GM12878 (cell line): ENCODE data around the gene CCDC177. TPM values are rescaled to one million over a fixed set of nuclear protein-coding genes. Genes with fewer than 3 reads are reported as not detected.

Source experiments
- ATAC-seq: fragments of 200-7000 bp; cut with Tn5 transposase; 3 replicates; pipeline ENCODE4 v1.9.1; 2020; ENCODE audit warnings: mild to moderate bottlenecking, moderate library complexity
- BruUV-seq: library from RNA; stranded (reverse); fragments of 400-500 nt; replicated peaks from 2 replicates; lab custom pipeline; 2021; lab: Mats Ljungman, UMichigan
- CTCF ChIA-PET: fragments of 300-600 bp; sonication (Branson Sonifier 250); formaldehyde crosslinking; extraction: SDS; loops from one replicate; lab custom pipeline; 2021; ENCODE audit warnings: inconsistent platforms; lab: Yijun Ruan, JAX
- POLR2A ChIA-PET: fragments of 350-600 bp; formaldehyde crosslinking; extraction: SDS; loops from one replicate; lab custom pipeline; 2021; ENCODE audit warnings: inconsistent platforms; lab: Charles Lee
- RAD21 ChIA-PET: fragments of 300-600 bp; sonication (Branson Sonifier 250); formaldehyde crosslinking; loops from one replicate; lab custom pipeline; 2023; ENCODE audit warnings: antibody characterized with exemption; ENCODE audit not compliant: unreplicated experiment; lab: Charles Lee
- SMC1A ChIA-PET: fragments of 300-600 bp; sonication (Branson Sonifier 250); formaldehyde crosslinking; loops from one replicate; lab custom pipeline; 2023; ENCODE audit not compliant: unreplicated experiment, uncharacterized antibody; lab: Charles Lee
- DNase-seq: peaks from one replicate; pipeline ENCODE4 v3.0.0-alpha.2; 2011; ENCODE audit warnings: low read depth, low spot score
- FAIRE-seq: peaks from 3 replicates; lab custom pipeline; 2011; peaks lifted over from hg19 to GRCh38; lab: Jason Lieb, UNC
- H2AFZ ChIP-seq: 2 replicates; pipeline ENCODE4 v1.6.0; 2011; ENCODE audit warnings: low read depth, low read length, control low read depth; ENCODE audit not compliant: control insufficient read depth
- H3K27ac ChIP-seq: 2 replicates; pipeline ENCODE4 v1.5.1; 2011; ENCODE audit warnings: control low read depth; ENCODE audit not compliant: control insufficient read depth, insufficient read depth
- H3K27me3 ChIP-seq, 2 experiments: replicated peaks in 1 of 2; 2 replicates each; pipeline versions ENCODE4 v1.6.0 to v1.6.1; 2011; ENCODE audit warnings: low read length in 1 of 2; ENCODE audit not compliant: control insufficient read depth in 2 of 2, insufficient read depth in 2 of 2
- H3K36me3 ChIP-seq, 2 experiments: 2 replicates each; pipeline ENCODE4 v1.5.1; 2011; ENCODE audit warnings: low read length in 1 of 2; ENCODE audit not compliant: control insufficient read depth in 2 of 2, insufficient read depth in 2 of 2
- H3K4me1 ChIP-seq: 2 replicates; pipeline ENCODE4 v1.6.1; 2011; ENCODE audit warnings: mild to moderate bottlenecking, low read length, moderate library complexity, mixed read lengths; ENCODE audit not compliant: control insufficient read depth, insufficient read depth
- H3K4me2 ChIP-seq: 2 replicates; pipeline ENCODE4 v1.6.0; 2011; ENCODE audit warnings: control low read depth; ENCODE audit not compliant: control insufficient read depth, insufficient read depth
- H3K4me3 ChIP-seq: fragments of 200-600 bp; sonication (generic); 2 replicates; pipeline ENCODE4 v1.5.1; 2016
- H3K79me2 ChIP-seq: 2 replicates; pipeline ENCODE4 v1.6.0; 2011; ENCODE audit warnings: low read length; ENCODE audit not compliant: control insufficient read depth, insufficient read depth
- H3K9ac ChIP-seq: 2 replicates; pipeline ENCODE4 v1.8.0; 2011; ENCODE audit warnings: low read length, control low read depth, mixed read lengths; ENCODE audit not compliant: control insufficient read depth, insufficient read depth
- H3K9me3 ChIP-seq: replicated peaks from 3 replicates; pipeline ENCODE4 v1.5.1; 2011; ENCODE audit warnings: mild to moderate bottlenecking, low read length; ENCODE audit not compliant: control insufficient read depth, insufficient read depth
- H4K20me1 ChIP-seq: 2 replicates; pipeline ENCODE4 v1.6.0; 2011; ENCODE audit not compliant: control insufficient read depth, insufficient read depth
- BHLHE40 ChIP-seq, 2 experiments: fragments of 450-650 bp in 1 of 2; IDR thresholded peaks; 2 replicates each; pipeline ENCODE4 v1.6.1; 2011 to 2017; ENCODE audit warnings: low read depth in 2 of 2, borderline replicate concordance in 1 of 2, improper control_type of control experiment in 1 of 2, low read length in 1 of 2, mild to moderate bottlenecking in 1 of 2
- DPF2 ChIP-seq: fragments of 450-650 bp; IDR thresholded peaks from 2 replicates; pipeline ENCODE4 v1.6.1; 2017; ENCODE audit warnings: mild to moderate bottlenecking
- E2F8 ChIP-seq: fragments of 450-650 bp; IDR thresholded peaks from 2 replicates; pipeline ENCODE4 v1.6.1; 2018; ENCODE audit warnings: mild to moderate bottlenecking, low read depth, moderate library complexity; ENCODE audit not compliant: partially characterized antibody
- EP300 ChIP-seq, 2 experiments: fragments of 150-350 bp in 1 of 2; IDR thresholded peaks; 2 replicates each; pipeline ENCODE4 v1.6.1; 2011 to 2012; ENCODE audit warnings: low read depth in 2 of 2, low read length in 2 of 2, borderline replicate concordance in 1 of 2, improper control_type of control experiment in 1 of 2, inconsistent platforms in 1 of 2; ENCODE audit not compliant: control insufficient read depth in 1 of 2
- HSF1 ChIP-seq: fragments of 150-350 bp; IDR thresholded peaks from 2 replicates; pipeline ENCODE4 v1.6.1; 2014; ENCODE audit warnings: mild to moderate bottlenecking, low read depth, low read length
- IKZF1 ChIP-seq: fragments of 450-650 bp; conservative IDR thresholded peaks from 2 replicates; pipeline ENCODE4 v1.6.1; 2017; ENCODE audit warnings: antibody characterized with exemption, mild to moderate bottlenecking
- NR2C2 ChIP-seq: IDR thresholded peaks from 2 replicates; pipeline ENCODE4 v1.6.1; 2011; ENCODE audit warnings: borderline replicate concordance, low read depth; ENCODE audit not compliant: control insufficient read depth, insufficient read length
- PKNOX1 ChIP-seq: fragments of 450-650 bp; IDR thresholded peaks from 2 replicates; pipeline ENCODE4 v1.6.1; 2016; ENCODE audit warnings: mild to moderate bottlenecking
- RAD51 ChIP-seq: fragments of 450-650 bp; IDR thresholded peaks from 2 replicates; pipeline ENCODE4 v1.6.1; 2016; ENCODE audit warnings: moderate library complexity, mild to moderate bottlenecking, inconsistent platforms
- ZBED1 ChIP-seq: IDR thresholded peaks from 2 replicates; pipeline ENCODE4 v1.6.1; 2016; ENCODE audit warnings: borderline replicate concordance
- WGBS: methylation state at CpG from one replicate; pipeline ENCODE4 v1.1.6; 2016; ENCODE audit warnings: low lambda C conversion rate; ENCODE audit not compliant: insufficient replicate concordance, insufficient coverage; ENCODE audit errors: missing lambda C conversion rate; 5-methylcytosine and 5-hydroxymethylcytosine counted together
- in situ Hi-C: fragments of 300-500 bp; cut with MboI; formaldehyde crosslinking; loops from 9 replicates; pipeline ENCODE4 v1.14.3; 2018; ENCODE audit warnings: mixed read lengths
- intact Hi-C: fragments of 100-400 bp; cut with micrococcal nuclease; formaldehyde crosslinking; loops from one replicate; pipeline ENCODE4 v1.14.2; 2022; ENCODE audit not compliant: unreplicated experiment
- polyA plus RNA-seq, 11 experiments: library from polyadenylated mRNA; depleted of rRNA in 4 of 11; unstranded in 6 of 11; stranded (reverse) in 5 of 11; fragments of >200 nt; fragmentation: Nextera tagmentation in 4 of 11; fragmentation: Illumina TruSeq in 1 of 11; extraction: Ambion mirVana in 4 of 11; extraction: Trizol in 1 of 11; gene quantifications; 1 replicate in 1 of 11; 2 replicates in 10 of 11; pipeline versions ENCODE4 v1.2.1 to v1.2.3, GENCODE V29; 2011 to 2016; ENCODE audit warnings: inconsistent platforms in 2 of 11, missing spikeins in 2 of 11, low read depth in 1 of 11
- total RNA-seq, 4 experiments: library from RNA; depleted of rRNA in 3 of 4; stranded (reverse); fragments of >200 nt in 3 of 4; fragmentation: Illumina TruSeq in 1 of 4; extraction: Trizol in 1 of 4; gene quantifications; 2 replicates each; pipeline versions ENCODE4 v1.2.1 to v1.2.3, GENCODE V29; 2013 to 2021
- TF ChIP-seq, protein P1 (sequence below): fragments of 450-650 bp; IDR thresholded peaks from 2 replicates; pipeline ENCODE4 v1.6.1; 2014; ENCODE audit warnings: mild to moderate bottlenecking

CCDC177 gene
- total and polyA plus RNA-seq, 10 of the 15 experiments (the other 5 are each of a cell fraction or from before 2014, with no cell fraction given), result not detected

DNA sequence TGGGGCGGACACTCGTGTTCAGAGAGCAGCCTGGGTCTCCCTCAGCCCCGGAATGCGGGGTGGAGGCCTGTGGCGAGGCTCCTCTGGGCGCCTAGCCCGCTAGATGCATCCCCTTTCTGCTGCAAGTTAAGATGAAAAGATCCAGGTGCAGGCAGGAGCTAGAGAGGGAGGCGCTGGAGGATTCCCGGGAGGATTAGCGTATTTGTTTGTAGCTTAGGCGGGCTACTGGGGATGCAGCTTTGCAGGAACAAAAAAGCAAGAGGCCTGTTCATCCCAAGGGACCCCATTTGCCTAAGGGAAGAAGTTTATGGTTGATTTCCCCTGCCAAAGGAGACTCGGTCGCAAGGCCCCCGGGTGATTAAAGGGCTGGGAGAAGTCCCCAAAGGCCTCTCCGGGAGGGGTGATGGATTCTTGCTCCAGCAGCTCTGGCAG is 824 bp downstream of the CCDC177 start:
- TF ChIP-seq E2F8 (no peak), RAD51 (no peak), PKNOX1 (no peak), DPF2 (no peak), HSF1 (no peak), BHLHE40 (IDR thresholded peaks at IDR 0.05; ENCODE audit: borderline replicate concordance in 1 of 2, low read depth in 2 of 2, low read length in 1 of 2) (no peak), EP300 (IDR thresholded peaks at IDR 0.05; ENCODE audit: borderline replicate concordance in 1 of 2, control insufficient read depth in 1 of 2, low read depth in 2 of 2, low read length in 2 of 2) (no peak), NR2C2 (no peak), IKZF1 (no peak), ZBED1 (no peak)
- TF ChIP-seq, protein P1, sequence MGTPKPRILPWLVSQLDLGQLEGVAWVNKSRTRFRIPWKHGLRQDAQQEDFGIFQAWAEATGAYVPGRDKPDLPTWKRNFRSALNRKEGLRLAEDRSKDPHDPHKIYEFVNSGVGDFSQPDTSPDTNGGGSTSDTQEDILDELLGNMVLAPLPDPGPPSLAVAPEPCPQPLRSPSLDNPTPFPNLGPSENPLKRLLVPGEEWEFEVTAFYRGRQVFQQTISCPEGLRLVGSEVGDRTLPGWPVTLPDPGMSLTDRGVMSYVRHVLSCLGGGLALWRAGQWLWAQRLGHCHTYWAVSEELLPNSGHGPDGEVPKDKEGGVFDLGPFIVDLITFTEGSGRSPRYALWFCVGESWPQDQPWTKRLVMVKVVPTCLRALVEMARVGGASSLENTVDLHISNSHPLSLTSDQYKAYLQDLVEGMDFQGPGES, result no peak
- DNase-seq, result no peak
- ChIA-PET CTCF (interaction anchor here (1.0 to 2.3 kb wide), 5 partner anchors 10 to 331 kb away, joined by 3 to 13 read pairs (median 6); no protein-coding TSS in a partner anchor), SMC1A (interaction anchor here (1.0 to 1.2 kb wide), 2 partner anchors 25 to 245 kb away, joined by 3 read pairs; no protein-coding TSS in a partner anchor), POLR2A (no interaction called here), RAD21 (no interaction called here)
- in situ Hi-C loops, result no loop called here
- H3K27ac ChIP-seq, result no peak overlapping the region
- no peak for ATAC-seq
- no peaks in the 10 kb centered on the region for H3K4me1 ChIP-seq
- WGBS, result 10% methylated on average over 15 of the region's 15 CpGs
- H3K4me3 ChIP-seq, result no peak overlapping the region
- H2AFZ ChIP-seq, result no peak overlapping the region
- no TSS peak for BruUV-seq
- H3K4me2 ChIP-seq, result no peak overlapping the region
- H3K9me3 ChIP-seq, result no peaks in the 10 kb centered on the region; the same call in 2 of the 3 replicates
- no peaks in the 10 kb centered on the region for H3K36me3 ChIP-seq
- peaks cover 13 to 16% of the 10 kb centered on the region in 2 experiments for H3K27me3 ChIP-seq
- no peak for FAIRE-seq
- H4K20me1 ChIP-seq, result no peaks in the 10 kb centered on the region
- intact Hi-C loops, result loop anchor here (2.0 to 10.0 kb wide), 2 partner anchors 99 to 331 kb away; no protein-coding TSS in a partner anchor
- H3K79me2 ChIP-seq, result no peaks in the 10 kb centered on the region
- no peak overlapping the region for H3K9ac ChIP-seq
